ENCODE results near the gene CST9.
"Not testable (repeated sequence)": the region's sequence is repeated elsewhere in the genome, so short reads cannot be mapped to it uniquely, and the experiment has no call there.

The CST9 gene

DNA sequence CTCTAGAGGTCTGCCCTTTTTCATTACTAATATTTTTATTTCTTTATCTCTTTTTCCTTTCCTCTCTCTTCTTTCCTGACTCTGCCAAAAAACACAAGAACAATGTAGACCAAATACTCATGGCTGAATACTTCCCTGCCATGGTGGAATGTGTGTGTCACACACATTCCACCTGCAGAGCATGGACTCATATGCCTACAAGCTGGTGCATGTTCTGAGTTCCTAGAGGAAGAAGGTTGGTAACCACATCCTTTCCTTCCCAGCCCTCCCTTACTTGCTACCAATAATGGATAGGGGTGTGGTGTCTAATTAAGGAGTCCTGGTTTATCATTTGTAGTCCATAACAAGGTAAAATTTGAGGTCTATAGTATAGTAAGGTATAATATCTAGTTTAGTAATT is 22.2 kb downstream of the CST9 start:
- no peak overlapping the region for H3K4me3 ChIP-seq (ENCODE audit: low read length)
- DNase-seq (ENCODE audit: low read depth): no peak
- H3K9me3 ChIP-seq (ENCODE audit: control insufficient read depth, low read length): no peaks in the 10 kb centered on the region
- no peak overlapping the region for H3K9ac ChIP-seq (ENCODE audit: low read length)
- H3K27me3 ChIP-seq (replicated peaks; ENCODE audit: control insufficient read depth, insufficient read depth, low read length): peaks cover 20% of the 10 kb centered on the region
- H3K4me1 ChIP-seq (ENCODE audit: control insufficient read depth, insufficient read depth, low read length): no peaks in the 10 kb centered on the region
- H3K36me3 ChIP-seq (ENCODE audit: control insufficient read depth, insufficient read depth, low read length, severe bottlenecking): no peaks in the 10 kb centered on the region

DNA sequence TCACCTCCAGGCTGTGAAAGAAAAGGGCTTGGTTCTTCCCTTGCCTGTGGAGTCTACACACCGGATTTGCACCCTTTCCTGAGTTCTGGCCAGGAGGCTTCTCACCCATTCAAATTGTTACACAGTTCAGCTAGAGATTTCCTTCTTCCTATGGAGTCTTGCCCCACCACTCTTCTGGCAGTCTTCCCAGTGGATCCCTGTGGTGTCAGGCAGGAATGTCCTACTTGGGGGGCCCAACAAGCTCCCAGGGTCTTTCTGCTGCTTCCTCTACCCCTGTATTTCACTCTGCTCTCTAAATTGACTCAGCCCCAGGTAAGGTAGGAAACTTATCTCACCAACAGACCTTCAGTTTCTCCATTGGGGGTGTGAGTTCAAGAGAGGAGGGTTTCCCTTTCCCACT is 23.4 kb downstream of the CST9 start:
- Histone ChIP-seq H3K4me1 (ENCODE audit: control insufficient read depth, insufficient read depth, low read length) (no peaks in the 10 kb centered on the region), H3K4me3 (ENCODE audit: low read length) (no peak overlapping the region), H3K9me3 (ENCODE audit: control insufficient read depth, low read length) (no peaks in the 10 kb centered on the region), H3K36me3 (ENCODE audit: control insufficient read depth, insufficient read depth, low read length, severe bottlenecking) (no peaks in the 10 kb centered on the region), H3K27me3 (replicated peaks; ENCODE audit: control insufficient read depth, insufficient read depth, low read length) (peaks cover 18% of the 10 kb centered on the region), H3K9ac (ENCODE audit: low read length) (no peak overlapping the region)
- DNase-seq (ENCODE audit: low read depth): no peak

DNA sequence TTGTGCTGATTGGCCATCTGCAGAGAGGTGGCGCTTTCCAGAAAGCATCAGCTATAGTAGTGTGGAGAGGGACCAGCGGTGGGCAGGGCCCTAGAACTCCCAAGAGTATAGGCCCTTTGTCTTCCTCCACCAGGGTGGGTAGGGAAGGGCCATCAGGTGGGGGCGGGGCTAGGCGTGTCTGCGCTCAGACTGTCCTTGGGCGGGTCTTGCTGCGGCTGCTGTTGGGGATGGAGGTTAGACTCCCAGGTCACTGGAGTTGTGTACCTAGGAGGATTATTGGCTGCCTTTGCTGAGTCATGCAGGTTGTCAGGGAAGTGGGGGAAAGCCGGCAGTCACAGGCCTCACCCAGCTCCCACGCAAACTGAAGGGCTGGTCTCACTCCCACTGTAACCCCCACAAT is 23.9 kb downstream of the CST9 start:
- H3K4me3 ChIP-seq (ENCODE audit: low read length); H3K36me3 ChIP-seq (ENCODE audit: control insufficient read depth, insufficient read depth, low read length, severe bottlenecking); H3K9me3 ChIP-seq (ENCODE audit: control insufficient read depth, low read length); H3K9ac ChIP-seq (ENCODE audit: low read length); DNase-seq (ENCODE audit: low read depth); H3K4me1 ChIP-seq (ENCODE audit: control insufficient read depth, insufficient read depth, low read length): not testable (repeated sequence)
- peaks cover 17% of the 10 kb centered on the region for H3K27me3 ChIP-seq (replicated peaks; ENCODE audit: control insufficient read depth, insufficient read depth, low read length)

DNA sequence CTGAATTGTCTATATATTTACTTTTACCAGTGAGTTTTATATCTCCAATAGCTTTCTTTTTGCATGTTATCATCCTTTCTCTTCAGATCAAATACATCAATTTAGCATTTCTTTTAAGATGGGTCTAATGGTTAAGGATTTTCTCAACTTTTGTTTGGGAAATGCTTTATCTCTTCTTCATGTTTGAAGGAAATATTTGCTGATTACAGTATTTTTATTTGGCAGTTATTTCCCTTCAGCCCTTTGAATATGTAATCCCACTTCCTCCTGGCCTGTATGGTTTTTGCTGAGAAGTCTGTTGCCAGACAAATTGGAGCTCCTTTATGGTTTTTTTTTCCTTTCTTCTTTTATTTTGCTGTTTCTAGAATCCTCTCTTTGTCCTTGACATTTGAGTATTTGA is 30.7 kb downstream of the CST9 start:
- no peak for DNase-seq (ENCODE audit: low read depth)
- no peak overlapping the region for H3K9ac ChIP-seq (ENCODE audit: low read length)
- H3K36me3 ChIP-seq (ENCODE audit: control insufficient read depth, insufficient read depth, low read length, severe bottlenecking): no peaks in the 10 kb centered on the region
- H3K27me3 ChIP-seq (replicated peaks; ENCODE audit: control insufficient read depth, insufficient read depth, low read length): peaks cover 4% of the 10 kb centered on the region
- H3K4me1 ChIP-seq (ENCODE audit: control insufficient read depth, insufficient read depth, low read length): no peaks in the 10 kb centered on the region
- no peaks in the 10 kb centered on the region for H3K9me3 ChIP-seq (ENCODE audit: control insufficient read depth, low read length)
- H3K4me3 ChIP-seq (ENCODE audit: low read length): no peak overlapping the region

DNA sequence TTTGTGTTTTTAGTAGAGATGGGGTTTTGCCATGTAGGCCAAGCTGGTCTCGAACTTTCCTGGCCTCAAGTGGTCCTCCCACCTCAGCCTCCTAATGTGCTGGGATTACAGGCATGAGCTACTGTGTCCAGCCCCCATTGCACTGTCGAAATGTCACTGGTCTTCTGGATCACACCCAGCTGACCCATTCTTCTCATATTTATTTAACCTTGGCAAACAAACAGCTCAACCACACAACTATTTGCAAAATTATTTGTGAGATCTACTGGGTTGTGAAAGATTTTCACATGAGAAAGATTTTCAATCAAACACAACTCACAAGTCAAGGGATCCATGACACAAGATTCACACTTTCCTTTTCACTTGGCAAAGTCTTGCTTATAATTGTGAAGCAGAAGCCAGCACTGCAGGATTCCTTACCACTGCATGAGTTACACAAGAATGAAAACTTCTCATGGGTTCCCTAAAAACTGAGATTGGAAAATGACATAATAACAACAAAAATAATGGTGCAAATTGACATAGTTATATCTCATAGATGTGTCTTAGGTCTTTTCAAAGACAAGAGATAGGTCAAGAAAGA is 35.4 kb downstream of the CST9 start:
- DNase-seq (ENCODE audit: low read depth): no peak
- no peaks in the 10 kb centered on the region for H3K36me3 ChIP-seq (ENCODE audit: control insufficient read depth, insufficient read depth, low read length, severe bottlenecking)
- no peaks in the 10 kb centered on the region for H3K4me1 ChIP-seq (ENCODE audit: control insufficient read depth, insufficient read depth, low read length)
- peaks cover 12% of the 10 kb centered on the region for H3K27me3 ChIP-seq (replicated peaks; ENCODE audit: control insufficient read depth, insufficient read depth, low read length)
- no peaks in the 10 kb centered on the region for H3K9me3 ChIP-seq (ENCODE audit: control insufficient read depth, low read length)
- no peak overlapping the region for H3K9ac ChIP-seq (ENCODE audit: low read length)
- H3K4me3 ChIP-seq (ENCODE audit: low read length): no peak overlapping the region

DNA sequence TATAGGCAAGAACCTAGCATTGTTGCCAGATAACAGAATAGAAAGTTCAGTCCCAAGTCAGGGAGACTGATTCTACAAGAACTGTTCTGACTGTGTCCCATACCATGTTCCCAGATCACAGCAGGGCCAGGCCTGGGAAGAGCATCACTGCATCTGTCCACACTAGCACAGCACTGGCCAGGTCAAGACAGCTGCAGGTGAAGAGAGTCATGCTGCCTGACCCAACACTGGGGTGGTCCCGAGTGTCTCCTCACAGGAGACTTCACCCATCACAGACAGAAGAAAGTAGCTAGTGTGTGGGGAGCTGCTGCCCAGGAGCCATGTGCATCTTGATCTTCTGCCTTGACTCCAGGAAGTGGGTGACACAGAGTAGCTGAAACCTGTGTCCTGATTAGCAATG is 36.1 kb downstream of the CST9 start:
- Histone ChIP-seq H3K36me3 (ENCODE audit: control insufficient read depth, insufficient read depth, low read length, severe bottlenecking) (no peaks in the 10 kb centered on the region), H3K9me3 (ENCODE audit: control insufficient read depth, low read length) (no peaks in the 10 kb centered on the region), H3K4me3 (ENCODE audit: low read length) (no peak overlapping the region), H3K4me1 (ENCODE audit: control insufficient read depth, insufficient read depth, low read length) (no peaks in the 10 kb centered on the region), H3K9ac (ENCODE audit: low read length) (no peak overlapping the region), H3K27me3 (replicated peaks; ENCODE audit: control insufficient read depth, insufficient read depth, low read length) (peaks cover 12% of the 10 kb centered on the region)
- no peak for DNase-seq (ENCODE audit: low read depth)

DNA sequence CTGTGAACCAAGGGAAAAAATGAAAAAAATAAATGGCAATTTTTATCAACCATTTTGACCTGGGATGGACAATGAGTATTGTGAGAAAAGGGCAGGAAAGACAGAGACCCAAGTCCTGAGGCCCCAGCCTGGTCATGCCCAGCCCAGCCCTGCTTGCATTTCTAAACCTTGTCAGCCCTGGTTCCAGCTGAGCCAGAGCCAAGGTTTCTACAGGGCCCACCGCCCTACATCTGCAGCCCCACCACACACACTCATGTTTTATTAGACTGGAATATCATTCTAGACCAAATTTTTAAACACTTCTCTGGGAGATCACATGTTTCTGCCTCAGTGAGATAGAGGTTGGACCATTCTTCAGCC is 36.8 kb downstream of the CST9 start:
- peaks cover under 1% of the 10 kb centered on the region for H3K9me3 ChIP-seq (ENCODE audit: control insufficient read depth, low read length)
- no peak for DNase-seq (ENCODE audit: low read depth)
- no peaks in the 10 kb centered on the region for H3K4me1 ChIP-seq (ENCODE audit: control insufficient read depth, insufficient read depth, low read length)
- H3K9ac ChIP-seq (ENCODE audit: low read length): no peak overlapping the region
- H3K36me3 ChIP-seq (ENCODE audit: control insufficient read depth, insufficient read depth, low read length, severe bottlenecking): no peaks in the 10 kb centered on the region
- H3K27me3 ChIP-seq (replicated peaks; ENCODE audit: control insufficient read depth, insufficient read depth, low read length): peaks cover 12% of the 10 kb centered on the region
- H3K4me3 ChIP-seq (ENCODE audit: low read length): no peak overlapping the region

- Histone ChIP-seq H3K27me3 (replicated peaks; ENCODE audit: control insufficient read depth, insufficient read depth, low read length) (peaks cover 12% of the 10 kb centered on the region), H3K4me1 (ENCODE audit: control insufficient read depth, insufficient read depth, low read length) (no peaks in the 10 kb centered on the region), H3K9me3 (ENCODE audit: control insufficient read depth, low read length) (peaks cover 4% of the 10 kb centered on the region), H3K9ac (ENCODE audit: low read length) (no peak within 1 kb of the TSS), H3K4me3 (ENCODE audit: low read length) (no peak within 1 kb of the TSS), H3K36me3 (ENCODE audit: control insufficient read depth, insufficient read depth, low read length, severe bottlenecking) (no peaks in the 10 kb centered on the region)
- no peak for DNase-seq (ENCODE audit: low read depth)
Measured at GRCh38 chr20:23568320-23568970, 37.3 kb downstream of the CST9 start, which contains the start of gene CST9L. TSS of gene CST9L (minus strand) at chr20:23568484. CDS start at chr20:23568450, 34 bp downstream.

GRCh38 chr20:23566199-23566932 is 39.4 kb downstream of the CST9 start:
- DNase-seq (ENCODE audit: low read depth): no peak
- Histone ChIP-seq H3K4me1 (ENCODE audit: control insufficient read depth, insufficient read depth, low read length) (no peaks in the 10 kb centered on the region), H3K9me3 (ENCODE audit: control insufficient read depth, low read length) (peaks cover 23% of the 10 kb centered on the region)

GRCh38 chr20:23565503-23566045 is 40.1 kb downstream of the CST9 start:
- H3K4me1 ChIP-seq (ENCODE audit: control insufficient read depth, insufficient read depth, low read length): no peaks in the 10 kb centered on the region
- no peaks in the 10 kb centered on the region for H3K36me3 ChIP-seq (ENCODE audit: control insufficient read depth, insufficient read depth, low read length, severe bottlenecking)
- H3K9me3 ChIP-seq (ENCODE audit: control insufficient read depth, low read length): peaks cover 27% of the 10 kb centered on the region
- DNase-seq (ENCODE audit: low read depth): no peak
- H3K27me3 ChIP-seq (replicated peaks; ENCODE audit: control insufficient read depth, insufficient read depth, low read length): peaks cover 12% of the 10 kb centered on the region
- H3K4me3 ChIP-seq (ENCODE audit: low read length): no peak overlapping the region
- no peak overlapping the region for H3K9ac ChIP-seq (ENCODE audit: low read length)

More at GRCh38 chr20:23566199-23566932, 39.4 kb downstream of the CST9 start:
- Histone ChIP-seq H3K4me3 (ENCODE audit: low read length) (no peak overlapping the region), H3K9ac (ENCODE audit: low read length) (no peak overlapping the region), H3K36me3 (ENCODE audit: control insufficient read depth, insufficient read depth, low read length, severe bottlenecking) (no peaks in the 10 kb centered on the region), H3K27me3 (replicated peaks; ENCODE audit: control insufficient read depth, insufficient read depth, low read length) (peaks cover 12% of the 10 kb centered on the region)

GRCh38 chr20:23564927-23565326 is 40.8 kb downstream of the CST9 start:
- peaks cover 12% of the 10 kb centered on the region for H3K27me3 ChIP-seq (replicated peaks; ENCODE audit: control insufficient read depth, insufficient read depth, low read length)
- H3K4me1 ChIP-seq (ENCODE audit: control insufficient read depth, insufficient read depth, low read length): no peaks in the 10 kb centered on the region
- no peaks in the 10 kb centered on the region for H3K36me3 ChIP-seq (ENCODE audit: control insufficient read depth, insufficient read depth, low read length, severe bottlenecking)
- no peak overlapping the region for H3K9ac ChIP-seq (ENCODE audit: low read length)
- no peak for DNase-seq (ENCODE audit: low read depth)
- H3K9me3 ChIP-seq (ENCODE audit: control insufficient read depth, low read length): peaks cover 34% of the 10 kb centered on the region
- H3K4me3 ChIP-seq (ENCODE audit: low read length): no peak overlapping the region
